Common myeloid progenitor, CD34-positive (primary cell): Measurements from ENCODE around the gene MCOLN3.
A peak's percentile ranks its signal among the peaks of the same experiment; 100 is the strongest.

Source experiments
- CTCF ChIA-PET: fragments of 350-600 bp; sonication (Branson Sonifier 250); formaldehyde crosslinking; loops from one replicate; lab custom pipeline; 2021; ENCODE audit warnings: antibody characterized with exemption; lab: Charles Lee
- POLR2A ChIA-PET: fragments of 350-600 bp; sonication (Branson Sonifier 250); formaldehyde crosslinking; loops from one replicate; lab custom pipeline; 2021; ENCODE audit warnings: antibody characterized with exemption; lab: Charles Lee
- DNase-seq, 3 donors: peaks; one replicate each; pipeline versions ENCODE4 v3.0.0 to v3.0.0-alpha.2; 2013
- H3K27ac ChIP-seq, 2 experiments: 1 replicate in 1 of 2; 2 replicates in 1 of 2; pipeline ENCODE4 v1.7.0; 2013; ENCODE audit warnings: inconsistent platforms in 2 of 2, low read length in 2 of 2, mild to moderate bottlenecking in 2 of 2, low read depth in 1 of 2, moderate library complexity in 1 of 2; ENCODE audit not compliant: severe bottlenecking in 2 of 2, insufficient read depth in 1 of 2, poor library complexity in 1 of 2
- H3K27me3 ChIP-seq, 5 experiments: replicated peaks in 2 of 5; 1 replicate in 3 of 5; 2 replicates in 2 of 5; pipeline versions ENCODE4 v1.6.1 to v1.7.0; 2013; ENCODE audit warnings: low read length in 4 of 5, mild to moderate bottlenecking in 2 of 5, moderate library complexity in 2 of 5, inconsistent platforms in 1 of 5; ENCODE audit not compliant: insufficient read depth in 5 of 5, control insufficient read depth in 4 of 5
- H3K36me3 ChIP-seq, 4 experiments: 1 replicate in 2 of 4; 2 replicates in 2 of 4; pipeline versions ENCODE4 v1.6.1 to v1.7.0; 2013; ENCODE audit warnings: low read length in 3 of 4, control low read depth in 1 of 4, mild to moderate bottlenecking in 1 of 4; ENCODE audit not compliant: control insufficient read depth in 4 of 4, insufficient read depth in 4 of 4
- H3K4me1 ChIP-seq, 4 experiments: 1 replicate in 3 of 4; 2 replicates in 1 of 4; pipeline versions ENCODE4 v1.6.1 to v1.7.1; 2013; ENCODE audit warnings: low read length in 3 of 4, mild to moderate bottlenecking in 3 of 4, control low read depth in 1 of 4, inconsistent platforms in 1 of 4, moderate library complexity in 1 of 4; ENCODE audit not compliant: control insufficient read depth in 4 of 4, insufficient read depth in 4 of 4; ENCODE audit errors: control extremely low read depth in 1 of 4
- H3K4me3 ChIP-seq, 7 experiments: 1 replicate in 4 of 7; 2 replicates in 3 of 7; pipeline versions ENCODE4 v1.5.1 to v1.7.0; 2013; ENCODE audit warnings: mild to moderate bottlenecking in 7 of 7, low read length in 6 of 7, moderate library complexity in 6 of 7, inconsistent platforms in 2 of 7, low read depth in 2 of 7, control low read depth in 1 of 7; ENCODE audit not compliant: insufficient read depth in 4 of 7, control insufficient read depth in 1 of 7; ENCODE audit errors: extremely low read depth in 1 of 7
- H3K9me3 ChIP-seq, 5 experiments: 1 replicate in 4 of 5; 2 replicates in 1 of 5; pipeline versions ENCODE4 v1.6.1 to v1.7.1; 2013; ENCODE audit warnings: low read length in 4 of 5, mild to moderate bottlenecking in 2 of 5, inconsistent platforms in 1 of 5, low read depth in 1 of 5, moderate library complexity in 1 of 5; ENCODE audit not compliant: control insufficient read depth in 4 of 5, insufficient read depth in 2 of 5; ENCODE audit errors: control extremely low read depth in 1 of 5
- WGBS: methylation state at CpG from one replicate; pipeline ENCODE4 v1.1.5; 2013; ENCODE audit not compliant: insufficient coverage; 5-methylcytosine and 5-hydroxymethylcytosine counted together

Gene MCOLN3

GRCh38 chr1:85030536-85030935 is 17.8 kb downstream of the MCOLN3 start:
- H3K36me3 ChIP-seq: no peaks in the 10 kb centered on the region
- no peaks in the 10 kb centered on the region for H3K9me3 ChIP-seq
- DNase-seq: no peak
- ChIA-PET CTCF (interaction anchor here (1.1 to 1.7 kb wide), 4 partner anchors 10 to 86 kb away, joined by 3 to 6 read pairs (median 4); no protein-coding TSS in a partner anchor), POLR2A (no interaction called here)
- no peaks in the 10 kb centered on the region for H3K4me1 ChIP-seq
- H3K27ac ChIP-seq: no peak overlapping the region
- H3K4me3 ChIP-seq: no peak overlapping the region
- no peaks in the 10 kb centered on the region for H3K27me3 ChIP-seq

DNA sequence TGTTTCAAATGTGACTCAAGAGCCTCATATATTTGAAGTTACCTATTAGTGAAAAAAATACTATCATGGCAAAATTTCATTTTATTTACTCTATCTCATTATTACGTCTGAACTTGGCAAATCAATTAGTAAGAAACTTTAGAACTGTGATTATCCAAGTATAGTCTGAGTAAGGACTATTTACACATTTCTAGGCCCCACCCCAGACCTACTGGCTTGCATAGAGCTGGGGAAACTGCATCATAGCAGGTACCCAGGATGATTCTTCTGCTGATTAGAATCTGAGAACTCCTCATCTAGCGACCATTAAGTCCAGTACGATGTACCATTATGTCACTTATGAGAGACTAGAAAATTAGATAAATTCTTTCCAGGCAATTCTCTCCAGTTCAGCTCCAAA is 20.1 kb downstream of the MCOLN3 start:
- H3K9me3 ChIP-seq: no peaks in the 10 kb centered on the region
- no peaks in the 10 kb centered on the region for H3K36me3 ChIP-seq
- H3K4me1 ChIP-seq: no peaks in the 10 kb centered on the region
- POLR2A ChIA-PET: no interaction called here
- H3K27ac ChIP-seq: no peak overlapping the region
- H3K27me3 ChIP-seq: no peaks in the 10 kb centered on the region
- 100% methylated on average over 1 of the region's 3 CpGs for WGBS
- CTCF ChIA-PET: interaction anchor here (1.0 to 6.0 kb wide), 13 partner anchors 9 to 231 kb away, joined by 3 to 124 read pairs (median 6); partner anchors contain the start of gene C1orf52
- DNase-seq: no peak
- H3K4me3 ChIP-seq: no peak overlapping the region

GRCh38 chr1:85027242-85027983 is 20.9 kb downstream of the MCOLN3 start:
- Histone ChIP-seq H3K9me3 (no peaks in the 10 kb centered on the region), H3K27ac (no peak overlapping the region), H3K4me3 (peak overlapping the region in 1 of 7 experiments; percentile 3), H3K27me3 (peaks cover 0 to 2% (median 0%) of the 10 kb centered on the region in 5 experiments), H3K36me3 (no peaks in the 10 kb centered on the region), H3K4me1 (no peaks in the 10 kb centered on the region)
- DNase-seq: peak; percentile 38 to 69 (median 66)
- 85% methylated on average over 5 of the region's 5 CpGs for WGBS
- POLR2A ChIA-PET: no interaction called here
- CTCF ChIA-PET: interaction anchor here (0.7 to 6.0 kb wide), 18 partner anchors 8 to 232 kb away, joined by 3 to 124 read pairs (median 4); partner anchors contain the start of gene C1orf52

- ChIA-PET POLR2A (no interaction called here), CTCF (interaction anchor here (6.0 kb wide), 1 partner anchor 83 kb away, joined by 124 read pairs; no protein-coding TSS in a partner anchor)
- no peak overlapping the region for H3K27ac ChIP-seq
- no peaks in the 10 kb centered on the region for H3K4me1 ChIP-seq
- H3K9me3 ChIP-seq: no peaks in the 10 kb centered on the region
- no peak for DNase-seq
- peaks cover 0 to 2% (median 0%) of the 10 kb centered on the region in 5 experiments for H3K27me3 ChIP-seq
- H3K4me3 ChIP-seq: no peak overlapping the region
- 100% methylated on average over 1 of the region's 1 CpG for WGBS
- no peaks in the 10 kb centered on the region for H3K36me3 ChIP-seq
Measured at GRCh38 chr1:85025940-85026339, 22.4 kb downstream of the MCOLN3 start.

GRCh38 chr1:85024736-85025135 is 23.6 kb downstream of the MCOLN3 start:
- Histone ChIP-seq H3K27ac (no peak overlapping the region), H3K27me3 (peaks cover 0 to 2% (median 0%) of the 10 kb centered on the region in 5 experiments), H3K4me3 (no peak overlapping the region), H3K9me3 (no peaks in the 10 kb centered on the region), H3K36me3 (no peaks in the 10 kb centered on the region), H3K4me1 (no peaks in the 10 kb centered on the region)
- POLR2A ChIA-PET: no interaction called here
- CTCF ChIA-PET: interaction anchor here (6.0 kb wide), 1 partner anchor 82 kb away, joined by 124 read pairs; no protein-coding TSS in a partner anchor
- WGBS: 100% methylated on average over 3 of the region's 3 CpGs
- DNase-seq: no peak

GRCh38 chr1:85022700-85023099 is 25.6 kb downstream of the MCOLN3 start:
- peak in 2 of 3 donors; percentile 5 to 13 for DNase-seq
- Histone ChIP-seq H3K27ac (no peak overlapping the region), H3K36me3 (no peaks in the 10 kb centered on the region), H3K4me1 (no peaks in the 10 kb centered on the region), H3K27me3 (peaks cover 0 to 2% (median 0%) of the 10 kb centered on the region in 5 experiments), H3K4me3 (no peak overlapping the region), H3K9me3 (no peaks in the 10 kb centered on the region)
- ChIA-PET CTCF (interaction anchor here (1.3 to 6.0 kb wide), 2 partner anchors 55 to 80 kb away, joined by 3 to 124 read pairs; no protein-coding TSS in a partner anchor), POLR2A (no interaction called here)

GRCh38 chr1:85019994-85020393 is 28.3 kb downstream of the MCOLN3 start:
- Histone ChIP-seq H3K9me3 (peaks cover 0 to 3% (median 0%) of the 10 kb centered on the region in 5 experiments), H3K27ac (no peak overlapping the region), H3K4me3 (no peak overlapping the region), H3K27me3 (peaks cover 0 to 2% (median 0%) of the 10 kb centered on the region in 5 experiments), H3K36me3 (no peaks in the 10 kb centered on the region), H3K4me1 (no peaks in the 10 kb centered on the region)
- 97% methylated on average over 3 of the region's 4 CpGs for WGBS
- CTCF ChIA-PET: interaction anchor here (1.0 to 3.0 kb wide), 3 partner anchors 9 to 75 kb away, joined by 4 to 14 read pairs (median 4); no protein-coding TSS in a partner anchor
- no peak for DNase-seq
- POLR2A ChIA-PET: no interaction called here
